GM21423 (cell line): ENCODE data around the gene IFI35.
"Not testable (repeated sequence)": the region's sequence is repeated elsewhere in the genome, so short reads cannot be mapped to it uniquely, and the experiment has no call there.

Source experiments
- ATAC-seq: cut with Tn5 transposase; IDR thresholded peaks from one replicate; pipeline ENCODE4 v1.9.1; 2021; ENCODE audit warnings: mild to moderate bottlenecking, moderate library complexity; ENCODE audit not compliant: unreplicated experiment

IFI35 gene

GRCh38 chr17:43044024-43044423 lies 37.4 kb downstream of the IFI35 start:
- no peak for ATAC-seq

- ATAC-seq = no peak
These were observed 45.4 kb downstream of the IFI35 start for GRCh38 chr17:43051969-43052368.

GRCh38 chr17:43053008-43053407 lies 46.4 kb downstream of the IFI35 start:
- not testable (repeated sequence) for ATAC-seq

- ATAC-seq = no peak
These were observed 49.5 kb downstream of the IFI35 start for GRCh38 chr17:43056051-43056450.

GRCh38 chr17:43062984-43063638 lies 56.5 kb downstream of the IFI35 start:
- no peak for ATAC-seq
